H1 (cell line): ENCODE measurements around the gene ATP5PB. TPM values are rescaled to one million over a fixed set of nuclear protein-coding genes. Genes with fewer than 3 reads are reported as not detected.

Source experiments
- BACH1 ChIP-seq: IDR thresholded peaks from 2 replicates; pipeline ENCODE4 v1.6.1; 2012; ENCODE audit warnings: low read length, improper control_type of control experiment
- EGR1 ChIP-seq: IDR thresholded peaks from 2 replicates; pipeline ENCODE4 v1.6.1; 2011; ENCODE audit warnings: low read depth, low read length, borderline replicate concordance
- RNF2 ChIP-seq: fragments of 200-900, 300-1000 bp; sonication (generic); IDR thresholded peaks from 2 replicates; pipeline ENCODE4 v1.7.1; 2016; ENCODE audit warnings: borderline replicate concordance, low read depth, mild to moderate bottlenecking, antibody characterized with exemption, low read length; ENCODE audit not compliant: poor library complexity, severe bottlenecking; ENCODE audit errors: missing control alignments
- SIX5 ChIP-seq: IDR thresholded peaks from 2 replicates; pipeline ENCODE4 v1.6.1; 2011; ENCODE audit warnings: mild to moderate bottlenecking, low read depth, low read length
- YY1 ChIP-seq: IDR thresholded peaks from 2 replicates; pipeline ENCODE4 v1.6.1; 2011; ENCODE audit warnings: low read depth, mild to moderate bottlenecking, low read length
- polyA plus RNA-seq, 7 experiments: library from polyadenylated mRNA; depleted of rRNA in 3 of 7; stranded (reverse) in 5 of 7; unstranded in 2 of 7; fragments of >200 nt in 5 of 7; fragments of 200-250 nt in 2 of 7; gene quantifications; 1 replicate in 5 of 7; 2 replicates in 1 of 7; 4 replicates in 1 of 7; pipeline versions ENCODE4 v1.2.1 to v1.2.3, GENCODE V29; 2011 to 2013; ENCODE audit warnings: missing spikeins in 2 of 7, mixed read lengths in 2 of 7
- total RNA-seq: library from RNA; stranded (reverse); fragmentation: NEBNext Ultra II Directional; extraction: Animal tissue kit (Norgen Biotek cat#: 25700); gene quantifications from 2 replicates; pipeline ENCODE4 v1.2.1, GENCODE V29; 2021
- TF ChIP-seq, protein P1 (sequence below): fragments of 300-600 bp; sonication (generic); IDR thresholded peaks from 2 replicates; pipeline ENCODE4 v1.7.1; 2012; ENCODE audit warnings: low read length, moderate library complexity, mild to moderate bottlenecking, inconsistent platforms; ENCODE audit not compliant: insufficient replicate concordance
- TF ChIP-seq, protein P2 (sequence below): IDR thresholded peaks from 2 replicates; pipeline ENCODE4 v1.6.1; 2012; ENCODE audit warnings: inconsistent platforms
- TF ChIP-seq, protein P3 (sequence below): IDR thresholded peaks from 2 replicates; pipeline ENCODE4 v1.6.1; 2012; ENCODE audit warnings: inconsistent platforms

ATP5PB gene
- total and polyA plus RNA-seq, 2 of the 8 experiments (the other 6 are each of a cell fraction or from before 2014, with no cell fraction given): 232 to 262 TPM

DNA sequence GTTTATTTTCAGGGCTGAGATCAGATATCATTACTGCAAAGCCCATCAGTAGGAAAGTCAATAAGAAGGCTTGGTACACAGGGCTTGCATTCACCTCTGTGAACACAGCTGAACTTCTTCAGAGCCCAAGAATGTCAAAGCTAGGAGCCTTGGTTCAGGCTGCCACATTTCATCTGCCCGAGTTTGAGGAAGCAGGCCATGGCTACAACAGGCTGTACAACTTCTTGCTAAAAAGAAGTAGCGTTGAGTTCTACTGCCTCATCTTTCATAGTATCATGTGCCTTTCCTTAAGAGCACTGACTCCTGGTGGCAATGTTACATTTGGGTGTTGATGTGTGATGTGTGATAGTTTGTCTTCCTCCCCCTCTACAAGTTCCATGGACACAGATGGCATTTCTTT is 34.6 kb downstream of the ATP5PB start (continued):
- TF ChIP-seq, protein P1, sequence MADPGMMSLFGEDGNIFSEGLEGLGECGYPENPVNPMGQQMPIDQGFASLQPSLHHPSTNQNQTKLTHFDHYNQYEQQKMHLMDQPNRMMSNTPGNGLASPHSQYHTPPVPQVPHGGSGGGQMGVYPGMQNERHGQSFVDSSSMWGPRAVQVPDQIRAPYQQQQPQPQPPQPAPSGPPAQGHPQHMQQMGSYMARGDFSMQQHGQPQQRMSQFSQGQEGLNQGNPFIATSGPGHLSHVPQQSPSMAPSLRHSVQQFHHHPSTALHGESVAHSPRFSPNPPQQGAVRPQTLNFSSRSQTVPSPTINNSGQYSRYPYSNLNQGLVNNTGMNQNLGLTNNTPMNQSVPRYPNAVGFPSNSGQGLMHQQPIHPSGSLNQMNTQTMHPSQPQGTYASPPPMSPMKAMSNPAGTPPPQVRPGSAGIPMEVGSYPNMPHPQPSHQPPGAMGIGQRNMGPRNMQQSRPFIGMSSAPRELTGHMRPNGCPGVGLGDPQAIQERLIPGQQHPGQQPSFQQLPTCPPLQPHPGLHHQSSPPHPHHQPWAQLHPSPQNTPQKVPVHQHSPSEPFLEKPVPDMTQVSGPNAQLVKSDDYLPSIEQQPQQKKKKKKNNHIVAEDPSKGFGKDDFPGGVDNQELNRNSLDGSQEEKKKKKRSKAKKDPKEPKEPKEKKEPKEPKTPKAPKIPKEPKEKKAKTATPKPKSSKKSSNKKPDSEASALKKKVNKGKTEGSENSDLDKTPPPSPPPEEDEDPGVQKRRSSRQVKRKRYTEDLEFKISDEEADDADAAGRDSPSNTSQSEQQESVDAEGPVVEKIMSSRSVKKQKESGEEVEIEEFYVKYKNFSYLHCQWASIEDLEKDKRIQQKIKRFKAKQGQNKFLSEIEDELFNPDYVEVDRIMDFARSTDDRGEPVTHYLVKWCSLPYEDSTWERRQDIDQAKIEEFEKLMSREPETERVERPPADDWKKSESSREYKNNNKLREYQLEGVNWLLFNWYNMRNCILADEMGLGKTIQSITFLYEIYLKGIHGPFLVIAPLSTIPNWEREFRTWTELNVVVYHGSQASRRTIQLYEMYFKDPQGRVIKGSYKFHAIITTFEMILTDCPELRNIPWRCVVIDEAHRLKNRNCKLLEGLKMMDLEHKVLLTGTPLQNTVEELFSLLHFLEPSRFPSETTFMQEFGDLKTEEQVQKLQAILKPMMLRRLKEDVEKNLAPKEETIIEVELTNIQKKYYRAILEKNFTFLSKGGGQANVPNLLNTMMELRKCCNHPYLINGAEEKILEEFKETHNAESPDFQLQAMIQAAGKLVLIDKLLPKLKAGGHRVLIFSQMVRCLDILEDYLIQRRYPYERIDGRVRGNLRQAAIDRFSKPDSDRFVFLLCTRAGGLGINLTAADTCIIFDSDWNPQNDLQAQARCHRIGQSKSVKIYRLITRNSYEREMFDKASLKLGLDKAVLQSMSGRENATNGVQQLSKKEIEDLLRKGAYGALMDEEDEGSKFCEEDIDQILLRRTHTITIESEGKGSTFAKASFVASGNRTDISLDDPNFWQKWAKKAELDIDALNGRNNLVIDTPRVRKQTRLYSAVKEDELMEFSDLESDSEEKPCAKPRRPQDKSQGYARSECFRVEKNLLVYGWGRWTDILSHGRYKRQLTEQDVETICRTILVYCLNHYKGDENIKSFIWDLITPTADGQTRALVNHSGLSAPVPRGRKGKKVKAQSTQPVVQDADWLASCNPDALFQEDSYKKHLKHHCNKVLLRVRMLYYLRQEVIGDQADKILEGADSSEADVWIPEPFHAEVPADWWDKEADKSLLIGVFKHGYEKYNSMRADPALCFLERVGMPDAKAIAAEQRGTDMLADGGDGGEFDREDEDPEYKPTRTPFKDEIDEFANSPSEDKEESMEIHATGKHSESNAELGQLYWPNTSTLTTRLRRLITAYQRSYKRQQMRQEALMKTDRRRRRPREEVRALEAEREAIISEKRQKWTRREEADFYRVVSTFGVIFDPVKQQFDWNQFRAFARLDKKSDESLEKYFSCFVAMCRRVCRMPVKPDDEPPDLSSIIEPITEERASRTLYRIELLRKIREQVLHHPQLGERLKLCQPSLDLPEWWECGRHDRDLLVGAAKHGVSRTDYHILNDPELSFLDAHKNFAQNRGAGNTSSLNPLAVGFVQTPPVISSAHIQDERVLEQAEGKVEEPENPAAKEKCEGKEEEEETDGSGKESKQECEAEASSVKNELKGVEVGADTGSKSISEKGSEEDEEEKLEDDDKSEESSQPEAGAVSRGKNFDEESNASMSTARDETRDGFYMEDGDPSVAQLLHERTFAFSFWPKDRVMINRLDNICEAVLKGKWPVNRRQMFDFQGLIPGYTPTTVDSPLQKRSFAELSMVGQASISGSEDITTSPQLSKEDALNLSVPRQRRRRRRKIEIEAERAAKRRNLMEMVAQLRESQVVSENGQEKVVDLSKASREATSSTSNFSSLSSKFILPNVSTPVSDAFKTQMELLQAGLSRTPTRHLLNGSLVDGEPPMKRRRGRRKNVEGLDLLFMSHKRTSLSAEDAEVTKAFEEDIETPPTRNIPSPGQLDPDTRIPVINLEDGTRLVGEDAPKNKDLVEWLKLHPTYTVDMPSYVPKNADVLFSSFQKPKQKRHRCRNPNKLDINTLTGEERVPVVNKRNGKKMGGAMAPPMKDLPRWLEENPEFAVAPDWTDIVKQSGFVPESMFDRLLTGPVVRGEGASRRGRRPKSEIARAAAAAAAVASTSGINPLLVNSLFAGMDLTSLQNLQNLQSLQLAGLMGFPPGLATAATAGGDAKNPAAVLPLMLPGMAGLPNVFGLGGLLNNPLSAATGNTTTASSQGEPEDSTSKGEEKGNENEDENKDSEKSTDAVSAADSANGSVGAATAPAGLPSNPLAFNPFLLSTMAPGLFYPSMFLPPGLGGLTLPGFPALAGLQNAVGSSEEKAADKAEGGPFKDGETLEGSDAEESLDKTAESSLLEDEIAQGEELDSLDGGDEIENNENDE: no peak
- TF ChIP-seq BACH1 (no peak), SIX5 (no peak), YY1 (no peak), EGR1 (no peak), RNF2 (no peak)
- TF ChIP-seq, protein P2, sequence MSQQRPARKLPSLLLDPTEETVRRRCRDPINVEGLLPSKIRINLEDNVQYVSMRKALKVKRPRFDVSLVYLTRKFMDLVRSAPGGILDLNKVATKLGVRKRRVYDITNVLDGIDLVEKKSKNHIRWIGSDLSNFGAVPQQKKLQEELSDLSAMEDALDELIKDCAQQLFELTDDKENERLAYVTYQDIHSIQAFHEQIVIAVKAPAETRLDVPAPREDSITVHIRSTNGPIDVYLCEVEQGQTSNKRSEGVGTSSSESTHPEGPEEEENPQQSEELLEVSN: no peak
- TF ChIP-seq, protein P3, sequence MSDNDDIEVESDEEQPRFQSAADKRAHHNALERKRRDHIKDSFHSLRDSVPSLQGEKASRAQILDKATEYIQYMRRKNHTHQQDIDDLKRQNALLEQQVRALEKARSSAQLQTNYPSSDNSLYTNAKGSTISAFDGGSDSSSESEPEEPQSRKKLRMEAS: no peak
